Esophagus (tissue), 2 donors: Measurements from ENCODE around the gene F10. TPM values are rescaled to one million over a fixed set of nuclear protein-coding genes. Genes with fewer than 3 reads are reported as not detected.
A peak's percentile ranks its signal among the peaks of the same experiment; 100 is the strongest.

Source experiments
- H3K27ac ChIP-seq, 2 donors: one replicate each; pipeline ENCODE4 v1.5.1; 2013; ENCODE audit warnings: low read depth in 2 of 2, mild to moderate bottlenecking in 2 of 2, inconsistent platforms in 1 of 2, low read length in 1 of 2, moderate library complexity in 1 of 2
- H3K27me3 ChIP-seq, 2 donors: one replicate each; pipeline ENCODE4 v1.6.1; 2013; ENCODE audit warnings: low read length in 2 of 2, control low read depth in 1 of 2, mild to moderate bottlenecking in 1 of 2; ENCODE audit not compliant: insufficient read depth in 2 of 2, control insufficient read depth in 1 of 2
- H3K36me3 ChIP-seq, 2 donors: one replicate each; pipeline ENCODE4 v1.6.1; 2013; ENCODE audit warnings: low read length in 1 of 2; ENCODE audit not compliant: control insufficient read depth in 2 of 2, insufficient read depth in 2 of 2
- H3K4me1 ChIP-seq, 2 donors: one replicate each; pipeline ENCODE4 v1.6.1; 2013; ENCODE audit warnings: low read length in 1 of 2; ENCODE audit not compliant: control insufficient read depth in 2 of 2, insufficient read depth in 2 of 2
- H3K4me3 ChIP-seq, 2 donors: one replicate each; pipeline ENCODE4 v1.5.1; 2013; ENCODE audit warnings: low read length in 2 of 2, mild to moderate bottlenecking in 2 of 2, low read depth in 1 of 2, moderate library complexity in 1 of 2
- H3K9me3 ChIP-seq, 2 donors: one replicate each; pipeline ENCODE4 v1.6.1; 2013; ENCODE audit warnings: mild to moderate bottlenecking in 2 of 2, low read depth in 1 of 2, low read length in 1 of 2, moderate library complexity in 1 of 2; ENCODE audit not compliant: control insufficient read depth in 2 of 2, insufficient read depth in 1 of 2
- WGBS, 2 donors: extraction: QIAGEN DNeasy Blood & Tissue Kit; methylation state at CpG; one replicate each; pipeline ENCODE4 v1.1.7; 2013; 5-methylcytosine and 5-hydroxymethylcytosine counted together
- polyA plus RNA-seq, 2 donors: library from polyadenylated mRNA; stranded (reverse); fragments of 200-250 nt; gene quantifications; one replicate each; pipeline ENCODE4 v1.2.3, GENCODE V29; 2013
- donor health status: healthy with polysubstance abuse.
- donor health status: Bipolar disorder and iron deficiency.

Gene F10
- polyA plus RNA-seq, 2 donors: 1.6 to 4.5 TPM

GRCh38 chr13:113171250-113172125 lies 48.9 kb downstream of the F10 start:
- H3K9me3 ChIP-seq: no peaks in the 10 kb centered on the region
- H3K36me3 ChIP-seq: peaks cover 4 to 20% of the 10 kb centered on the region in 2 donors
- no peaks in the 10 kb centered on the region for H3K27me3 ChIP-seq
- no peak overlapping the region for H3K27ac ChIP-seq
- H3K4me3 ChIP-seq: no peak overlapping the region
- no peaks in the 10 kb centered on the region for H3K4me1 ChIP-seq
- WGBS, 2 donors: 90 to 92% methylated on average over 34 of the region's 34 CpGs

- peaks cover 4 to 21% of the 10 kb centered on the region in 2 donors for H3K36me3 ChIP-seq
Measured at GRCh38 chr13:113172419-113172926, 49.9 kb downstream of the F10 start.

GRCh38 chr13:113176280-113176679 lies 53.7 kb downstream of the F10 start:
- WGBS, 2 donors: 63 to 65% methylated on average over 5 of the region's 5 CpGs
- H3K36me3 ChIP-seq: peaks cover 13 to 39% of the 10 kb centered on the region in 2 donors
- H3K27me3 ChIP-seq: no peaks in the 10 kb centered on the region
- H3K27ac ChIP-seq: peak overlapping the region in 1 of 2 donors; percentile 69
- H3K4me3 ChIP-seq: no peak overlapping the region
- H3K9me3 ChIP-seq: no peaks in the 10 kb centered on the region
- H3K4me1 ChIP-seq: no peaks in the 10 kb centered on the region

More at GRCh38 chr13:113172419-113172926, 49.9 kb downstream of the F10 start:
- Histone ChIP-seq H3K9me3 (no peaks in the 10 kb centered on the region), H3K27ac (no peak overlapping the region), H3K4me1 (no peaks in the 10 kb centered on the region), H3K27me3 (no peaks in the 10 kb centered on the region), H3K4me3 (no peak overlapping the region)
- 92 to 94% methylated on average over 13 of the region's 13 CpGs for WGBS, 2 donors

- H3K4me3 ChIP-seq: no peak overlapping the region
- 96 to 98% methylated on average over 14 of the region's 14 CpGs for WGBS, 2 donors
- no peaks in the 10 kb centered on the region for H3K27me3 ChIP-seq
- no peaks in the 10 kb centered on the region for H3K4me1 ChIP-seq
- no peak overlapping the region for H3K27ac ChIP-seq
- H3K36me3 ChIP-seq: peaks cover 13 to 35% of the 10 kb centered on the region in 2 donors
- H3K9me3 ChIP-seq: no peaks in the 10 kb centered on the region
Measured at GRCh38 chr13:113176822-113177221, 54.2 kb downstream of the F10 start.

- Histone ChIP-seq H3K27me3 (no peaks in the 10 kb centered on the region), H3K4me1 (no peaks in the 10 kb centered on the region), H3K36me3 (peaks cover 13 to 35% of the 10 kb centered on the region in 2 donors), H3K27ac (no peak overlapping the region), H3K4me3 (no peak overlapping the region), H3K9me3 (no peaks in the 10 kb centered on the region)
- 81 to 82% methylated on average over 25 of the region's 25 CpGs for WGBS, 2 donors
Measured at GRCh38 chr13:113178070-113178895, 55.7 kb downstream of the F10 start.

GRCh38 chr13:113178896-113179167 lies 56.2 kb downstream of the F10 start:
- H3K4me3 ChIP-seq: no peak overlapping the region
- no peaks in the 10 kb centered on the region for H3K4me1 ChIP-seq
- H3K36me3 ChIP-seq: peaks cover 13 to 37% of the 10 kb centered on the region in 2 donors
- H3K27me3 ChIP-seq: no peaks in the 10 kb centered on the region
- H3K9me3 ChIP-seq: no peaks in the 10 kb centered on the region
- no peak overlapping the region for H3K27ac ChIP-seq
- 78 to 79% methylated on average over 3 of the region's 3 CpGs for WGBS, 2 donors

GRCh38 chr13:113179374-113180230 lies 57.0 kb downstream of the F10 start:
- Histone ChIP-seq H3K36me3 (peaks cover 13 to 37% of the 10 kb centered on the region in 2 donors), H3K27ac (no peak overlapping the region)
- 86 to 88% methylated on average over 28 of the region's 28 CpGs for WGBS, 2 donors

GRCh38 chr13:113182046-113182445 lies 59.4 kb downstream of the F10 start:
- 82 to 86% methylated on average over 4 of the region's 4 CpGs for WGBS, 2 donors

More at GRCh38 chr13:113179374-113180230, 57.0 kb downstream of the F10 start:
- Histone ChIP-seq H3K4me3 (no peak overlapping the region), H3K4me1 (no peaks in the 10 kb centered on the region), H3K27me3 (no peaks in the 10 kb centered on the region), H3K9me3 (no peaks in the 10 kb centered on the region)

More at GRCh38 chr13:113182046-113182445, 59.4 kb downstream of the F10 start:
- Histone ChIP-seq H3K9me3 (no peaks in the 10 kb centered on the region), H3K27ac (no peak overlapping the region), H3K27me3 (no peaks in the 10 kb centered on the region), H3K36me3 (peaks cover 10 to 28% of the 10 kb centered on the region in 2 donors), H3K4me1 (no peaks in the 10 kb centered on the region), H3K4me3 (no peak overlapping the region)
